ENCODE measurements around the gene GALNT10.

The GALNT10 gene

DNA sequence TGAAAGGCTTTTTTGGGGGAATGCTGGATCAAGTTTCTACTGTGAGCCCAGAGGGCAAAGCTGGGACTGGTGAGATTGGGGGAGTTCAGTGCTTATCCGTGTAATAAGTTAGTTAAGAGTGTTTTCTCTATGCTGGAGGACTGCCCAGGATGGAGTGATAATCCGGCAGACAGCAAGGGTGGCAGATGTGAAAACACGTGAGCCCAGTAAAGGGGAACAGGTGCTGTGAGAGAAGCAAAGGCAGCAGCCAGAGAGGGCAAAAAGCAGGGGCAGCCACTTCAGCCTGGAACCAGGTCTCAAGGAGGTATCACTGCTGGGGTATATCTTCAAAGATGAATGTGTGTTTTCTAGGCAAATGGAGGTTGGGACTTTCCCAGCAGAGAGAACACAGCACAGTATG is 53.9 kb downstream of the GALNT10 start:
- H3K4me3 ChIP-seq (ENCODE audit: low read length), result no peak overlapping the region
- TF ChIP-seq ZNF274 (IDR thresholded peaks at IDR 0.05; ENCODE audit: low read depth, low read length), result no peak

DNA sequence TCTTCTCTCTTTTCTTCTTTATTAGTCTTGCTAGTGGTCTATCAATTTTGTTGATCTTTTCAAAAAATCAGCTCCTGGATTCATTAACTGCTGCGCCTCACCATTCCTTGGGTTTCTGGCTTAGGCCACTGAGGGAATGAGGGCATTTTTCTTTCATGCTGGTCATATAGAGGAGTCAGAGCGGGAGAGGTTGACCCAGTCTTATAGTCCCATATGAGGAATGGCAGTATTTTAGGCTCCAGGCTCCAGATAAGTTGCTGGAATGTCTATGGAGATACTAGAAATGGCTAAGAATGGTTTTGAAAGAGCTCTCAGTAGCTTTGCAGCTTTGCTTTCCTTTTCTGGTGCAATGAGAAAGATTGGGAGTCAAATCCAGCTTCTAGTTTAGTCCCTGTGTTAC is 58.2 kb downstream of the GALNT10 start:
- TF ChIP-seq ZNF274 (IDR thresholded peaks at IDR 0.05; ENCODE audit: low read depth, low read length), result no peak
- no peak overlapping the region for H3K4me3 ChIP-seq (ENCODE audit: low read length)

DNA sequence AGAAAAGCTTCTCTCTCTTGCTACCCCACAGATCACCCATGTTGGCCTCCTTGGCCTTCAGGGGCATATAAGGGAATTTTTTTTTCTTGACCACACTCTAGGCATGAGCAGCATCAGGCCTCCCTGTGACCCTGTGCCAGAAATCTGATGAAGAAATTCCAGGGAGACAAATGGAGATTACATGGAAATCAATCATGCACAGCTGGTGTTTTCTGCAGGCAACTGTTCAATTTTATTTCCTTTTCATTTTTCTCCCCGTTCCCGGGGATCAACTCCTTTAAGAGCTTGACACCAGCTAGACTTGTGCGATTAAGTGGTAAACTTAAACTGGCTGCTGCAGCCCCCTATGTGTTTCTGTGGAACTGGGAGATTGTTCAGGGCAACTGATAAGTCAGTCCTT is 59.3 kb downstream of the GALNT10 start:
- TF ChIP-seq ZNF274 (IDR thresholded peaks at IDR 0.05; ENCODE audit: low read depth, low read length), result no peak
- no peak overlapping the region for H3K4me3 ChIP-seq (ENCODE audit: low read length)

DNA sequence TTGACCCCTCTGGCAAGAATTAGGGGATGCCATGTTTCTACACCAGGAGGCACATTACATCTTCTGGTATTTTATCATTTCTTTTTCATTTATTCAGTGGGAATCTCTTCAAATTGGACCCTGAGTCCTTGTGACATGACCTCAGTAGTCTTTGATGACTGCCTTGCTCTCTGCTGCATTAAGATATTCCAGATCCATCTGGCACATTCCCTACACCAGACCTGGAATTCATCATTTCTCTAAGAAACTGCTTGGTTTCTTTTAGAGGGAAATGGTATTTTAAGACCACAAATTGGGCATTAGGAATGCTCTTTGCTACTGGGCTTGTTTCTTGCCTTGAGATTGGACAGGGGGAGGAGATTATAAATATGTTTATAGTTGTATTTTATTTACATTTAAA is 61.0 kb downstream of the GALNT10 start:
- H3K4me3 ChIP-seq (ENCODE audit: low read length), result no peak overlapping the region
- TF ChIP-seq ZNF274 (IDR thresholded peaks at IDR 0.05; ENCODE audit: low read depth, low read length), result no peak

DNA sequence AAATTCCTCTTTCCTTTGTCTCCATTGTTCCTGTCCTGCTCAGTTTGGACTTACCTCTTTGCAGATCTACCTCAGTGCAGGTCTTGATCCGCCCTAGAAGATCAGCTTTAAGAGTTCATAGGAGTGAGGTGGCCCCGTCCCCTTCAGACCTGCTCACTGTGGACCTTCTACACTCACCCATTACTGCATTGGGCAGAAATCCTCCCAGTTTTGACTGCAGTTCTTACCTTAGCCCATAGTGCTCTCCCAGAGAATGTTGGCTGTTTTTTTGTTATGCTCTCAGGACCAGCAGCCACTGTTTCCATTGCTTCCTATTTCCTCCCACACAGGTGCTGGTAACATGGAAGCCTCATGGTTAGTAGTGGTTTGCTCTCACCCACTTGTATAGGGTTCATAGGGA is 63.3 kb downstream of the GALNT10 start:
- no peak for TF ChIP-seq ZNF274 (IDR thresholded peaks at IDR 0.05; ENCODE audit: low read depth, low read length)

DNA sequence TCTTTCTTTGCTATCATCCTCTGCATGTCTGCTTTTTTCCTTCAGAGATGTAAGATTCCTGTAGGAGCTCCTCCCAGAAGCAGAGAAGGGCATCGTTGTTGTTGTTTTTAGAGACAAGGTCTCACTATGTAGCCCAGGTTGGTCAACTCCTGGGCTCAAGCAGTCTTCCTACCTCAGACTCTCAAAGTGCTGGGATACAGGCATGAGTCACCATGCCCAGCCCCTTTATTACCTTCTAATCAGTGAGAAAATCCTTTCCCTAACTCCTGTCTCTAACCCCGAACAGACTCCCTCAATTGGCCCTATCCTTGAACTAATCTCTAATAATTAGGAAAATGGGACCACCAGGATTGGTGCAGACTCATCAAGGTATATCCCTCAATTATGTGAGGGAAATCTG is 64.4 kb downstream of the GALNT10 start:
- TF ChIP-seq ZNF274 (IDR thresholded peaks at IDR 0.05; ENCODE audit: low read depth, low read length), result no peak
- H3K4me3 ChIP-seq (ENCODE audit: low read length), result no peak overlapping the region

More for the DNA sequence above, 63.3 kb downstream of the GALNT10 start:
- no peak overlapping the region for H3K4me3 ChIP-seq (ENCODE audit: low read length)

DNA sequence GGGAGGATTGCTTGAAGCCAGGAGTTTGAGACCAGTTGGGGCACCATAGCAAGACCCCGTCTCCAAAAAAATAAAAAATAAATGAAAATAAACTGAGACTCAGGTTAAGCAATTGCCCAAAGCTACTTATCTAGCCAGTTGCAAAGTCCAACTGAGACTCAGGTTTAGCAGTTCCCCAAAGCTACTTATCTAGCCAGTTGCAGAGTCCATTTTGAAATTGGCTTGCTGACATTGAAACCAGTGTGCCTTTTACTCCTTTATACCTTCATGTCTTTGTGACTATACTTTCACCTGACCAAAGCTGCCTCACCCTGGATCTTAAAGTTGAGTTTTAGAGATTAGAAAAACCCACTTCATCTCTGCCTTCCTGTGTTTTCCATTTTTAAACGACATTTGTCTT is 66.5 kb downstream of the GALNT10 start:
- no peak for TF ChIP-seq ZNF274 (IDR thresholded peaks at IDR 0.05; ENCODE audit: low read depth, low read length)
- H3K4me3 ChIP-seq (ENCODE audit: low read length), result no peak overlapping the region

DNA sequence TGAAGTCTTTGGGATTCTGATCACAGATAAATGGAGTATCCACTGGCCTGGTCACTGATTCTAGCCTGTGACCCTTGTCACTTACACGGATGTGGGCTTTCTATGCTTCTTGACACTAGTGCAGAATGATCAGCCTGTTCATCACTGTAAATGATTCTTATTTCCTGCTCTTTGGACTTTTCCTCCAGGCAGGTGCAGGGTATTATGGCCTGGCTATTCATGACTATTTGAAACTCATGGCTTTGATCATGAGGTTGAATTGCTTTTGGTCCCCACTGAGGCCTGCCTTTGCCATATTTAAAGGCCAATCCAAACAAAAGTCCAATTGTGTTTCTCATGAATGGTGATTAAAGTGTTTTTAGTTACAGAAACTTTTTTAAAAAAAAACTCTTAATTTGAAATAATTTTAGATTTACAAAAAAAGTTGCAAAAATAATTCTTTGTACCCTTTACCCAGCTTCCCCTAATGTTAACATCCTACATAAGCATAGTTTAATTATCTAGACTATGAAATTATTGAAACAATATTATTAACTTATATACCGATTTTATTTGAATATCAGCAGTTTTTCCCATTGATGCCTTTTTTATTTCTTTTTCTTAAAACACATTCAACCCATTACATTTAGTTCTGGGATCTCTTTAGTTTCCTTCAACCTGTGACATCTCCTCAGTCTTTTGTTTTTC is 68.1 kb downstream of the GALNT10 start:
- H3K4me3 ChIP-seq (ENCODE audit: low read length), result no peak overlapping the region
- no peak for TF ChIP-seq ZNF274 (IDR thresholded peaks at IDR 0.05; ENCODE audit: low read depth, low read length)

DNA sequence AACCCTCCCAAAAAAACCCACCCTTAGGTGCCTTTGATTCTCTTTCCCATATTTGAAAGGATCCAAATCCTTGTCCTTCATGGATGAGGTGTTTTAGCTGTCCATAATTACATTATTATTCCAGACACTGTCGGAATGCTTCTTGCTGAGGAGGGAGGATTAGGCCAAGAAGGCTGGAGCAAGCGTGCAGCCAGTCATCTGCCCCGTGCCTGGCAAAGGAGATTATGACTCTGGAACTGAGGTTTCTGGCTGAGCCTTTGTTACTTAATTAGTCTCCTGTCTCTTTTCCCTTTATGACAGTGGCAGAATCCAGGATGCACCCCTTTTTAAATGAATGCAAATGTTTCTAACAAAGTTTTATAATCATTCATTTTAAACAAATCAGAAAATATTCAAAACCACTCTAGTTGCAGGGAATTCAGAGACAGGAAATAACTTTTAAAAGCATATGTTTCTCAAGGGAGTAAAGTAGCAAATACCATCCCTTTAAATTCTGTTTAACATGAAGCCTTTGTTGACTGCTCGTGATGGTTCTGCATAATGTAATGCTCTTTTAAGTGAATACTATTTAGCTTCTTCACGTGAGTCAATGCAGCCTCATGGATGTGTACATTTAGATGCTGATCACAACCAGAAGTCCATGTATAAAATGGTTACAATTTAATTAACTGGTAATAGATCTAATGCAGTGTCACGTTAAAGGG is 69.8 kb downstream of the GALNT10 start:
- TF ChIP-seq ZNF274 (IDR thresholded peaks at IDR 0.05; ENCODE audit: low read depth, low read length), result no peak
- no peak overlapping the region for H3K4me3 ChIP-seq (ENCODE audit: low read length)

DNA sequence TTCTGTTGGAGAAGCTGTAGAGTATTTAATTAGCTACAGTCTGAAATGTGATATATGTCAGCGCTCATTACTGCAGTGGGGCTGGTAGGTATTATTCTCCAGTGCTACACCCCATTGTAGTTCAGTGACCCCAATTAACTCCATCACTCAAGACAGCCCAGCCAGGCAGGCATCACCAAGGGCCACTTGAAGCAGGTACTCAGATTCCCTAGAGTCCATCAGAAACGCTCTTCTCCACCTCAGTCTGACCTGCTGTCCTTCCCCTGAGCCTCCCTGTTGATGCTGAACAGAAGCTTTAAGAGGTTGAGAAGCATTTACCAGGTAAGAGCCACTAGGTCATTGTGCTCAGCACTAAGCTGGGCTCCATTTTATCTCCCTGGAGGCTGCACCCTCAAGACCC is 71.8 kb downstream of the GALNT10 start:
- TF ChIP-seq ZNF274 (IDR thresholded peaks at IDR 0.05; ENCODE audit: low read depth, low read length), result no peak

DNA sequence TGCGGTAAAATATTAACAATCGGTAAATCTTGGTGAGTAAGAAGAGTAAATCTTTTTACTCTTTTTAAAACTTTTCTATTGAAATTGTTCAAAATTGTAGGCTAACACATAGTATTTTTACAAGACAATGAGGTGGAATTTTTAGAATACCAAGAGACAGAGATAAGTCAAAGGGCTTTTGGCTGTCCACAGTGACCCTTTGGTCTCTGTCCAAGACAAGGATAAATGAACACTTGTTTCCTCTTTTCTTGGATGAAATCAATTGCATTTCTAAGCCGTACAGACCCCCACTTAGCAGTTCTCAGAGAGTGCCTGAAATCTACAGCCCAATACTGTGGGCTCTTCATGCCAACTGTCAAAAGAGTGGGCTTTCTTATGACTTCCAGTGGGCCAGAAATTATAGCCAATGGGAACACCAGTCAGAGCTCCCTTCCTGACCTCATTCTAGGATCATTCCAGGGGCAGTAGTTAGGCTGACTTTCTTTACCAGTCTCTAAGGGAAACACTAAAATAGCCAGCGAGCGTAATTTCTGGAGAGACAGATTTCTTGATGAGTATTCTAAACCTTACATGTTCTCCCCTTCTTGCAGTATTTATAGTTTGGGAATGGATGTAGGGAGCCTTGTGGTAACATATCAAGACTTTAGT is 74.1 kb downstream of the GALNT10 start:
- no peak overlapping the region for H3K4me3 ChIP-seq (ENCODE audit: low read length)
- TF ChIP-seq ZNF274 (IDR thresholded peaks at IDR 0.05; ENCODE audit: low read depth, low read length), result no peak

More for the DNA sequence above, 71.8 kb downstream of the GALNT10 start:
- H3K4me3 ChIP-seq (ENCODE audit: low read length), result no peak overlapping the region

DNA sequence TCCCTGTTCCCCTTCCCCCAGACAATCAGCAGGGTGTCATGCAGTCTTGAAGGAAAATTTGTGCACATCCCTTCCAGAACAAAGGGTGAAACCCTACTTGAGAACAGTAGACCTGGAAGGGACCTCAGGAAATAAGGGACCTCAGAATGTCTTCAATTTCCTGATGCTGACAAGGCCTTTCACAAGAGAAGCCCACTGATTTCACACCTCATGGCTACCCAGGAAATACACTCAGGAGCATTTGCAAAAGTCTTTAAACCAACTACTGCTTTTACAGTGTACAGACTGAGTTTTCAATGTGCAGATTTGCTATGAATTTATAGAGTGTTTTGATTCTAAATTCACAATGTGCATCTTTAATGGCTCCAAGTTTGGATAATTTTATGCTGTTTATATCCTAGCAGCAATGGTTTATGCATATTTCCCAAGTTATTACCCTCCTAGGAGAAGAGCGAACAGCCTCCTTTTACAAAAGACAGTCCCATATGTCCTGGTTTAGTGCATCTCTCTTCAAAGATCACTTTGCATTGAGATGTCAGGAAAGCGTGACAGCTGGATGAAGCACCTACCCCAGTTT is 74.8 kb downstream of the GALNT10 start:
- TF ChIP-seq ZNF274 (IDR thresholded peaks at IDR 0.05; ENCODE audit: low read depth, low read length), result no peak

DNA sequence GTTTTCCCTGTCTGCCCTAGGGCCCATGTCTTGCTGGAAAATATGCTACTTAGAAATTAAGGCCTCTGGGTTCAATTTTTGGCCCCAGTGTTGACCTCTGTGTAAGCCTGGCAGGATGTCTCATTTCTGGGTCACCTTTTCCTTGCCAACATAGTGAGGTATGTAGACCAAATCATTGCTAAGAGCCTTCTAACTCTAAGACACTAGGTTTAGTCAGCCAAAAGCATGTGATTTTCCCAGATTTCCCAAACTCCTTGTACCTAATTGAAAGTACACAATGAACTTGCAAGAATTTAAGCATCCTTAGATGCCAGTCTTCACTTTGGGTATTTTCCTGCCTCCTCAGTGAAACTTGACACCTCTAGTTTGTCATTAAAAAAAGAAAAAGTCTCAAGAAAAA is 77.0 kb downstream of the GALNT10 start:
- H3K4me3 ChIP-seq (ENCODE audit: low read length), result no peak overlapping the region
- no peak for TF ChIP-seq ZNF274 (IDR thresholded peaks at IDR 0.05; ENCODE audit: low read depth, low read length)

More for the DNA sequence above, 74.8 kb downstream of the GALNT10 start:
- no peak overlapping the region for H3K4me3 ChIP-seq (ENCODE audit: low read length)

DNA sequence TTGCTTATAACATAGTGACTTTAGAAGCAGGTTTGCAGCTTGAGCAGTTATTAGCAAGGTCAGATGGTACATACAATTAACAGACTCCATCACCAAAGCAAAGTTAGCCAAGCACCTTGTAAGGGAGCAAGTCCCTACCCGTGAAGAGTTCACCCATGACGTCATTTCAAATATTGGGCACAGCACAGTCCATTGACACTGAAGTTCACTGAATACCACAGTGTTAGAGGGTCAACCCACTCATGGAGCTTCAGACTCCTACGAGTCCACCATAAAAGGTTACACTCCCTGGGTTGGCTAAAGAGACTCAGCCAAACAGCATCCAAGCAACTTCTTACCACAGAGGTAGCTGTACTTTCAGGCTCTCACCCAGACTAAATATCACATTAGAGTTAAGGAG is 77.5 kb downstream of the GALNT10 start:
- H3K4me3 ChIP-seq (ENCODE audit: low read length), result no peak overlapping the region
- TF ChIP-seq ZNF274 (IDR thresholded peaks at IDR 0.05; ENCODE audit: low read depth, low read length), result no peak

DNA sequence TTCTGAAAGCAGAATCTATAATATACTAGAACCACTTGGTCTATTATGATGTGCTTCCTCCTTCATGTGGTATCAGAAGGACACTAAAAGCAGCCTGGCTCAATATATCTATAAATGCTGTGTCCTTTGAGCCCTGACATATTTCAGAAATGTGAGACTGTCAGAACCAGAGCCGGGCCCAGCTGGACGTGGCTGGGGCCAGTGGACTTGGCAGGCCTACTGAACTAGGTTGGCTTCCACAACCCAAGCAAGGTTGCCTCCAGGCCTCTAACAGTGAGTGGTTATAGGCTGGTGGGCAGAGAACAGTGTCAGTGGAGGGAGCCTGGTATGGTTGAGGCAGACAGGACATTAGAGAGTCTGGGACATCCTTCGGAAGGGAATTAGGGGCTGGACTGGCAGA is 78.9 kb downstream of the GALNT10 start:
- no peak overlapping the region for H3K4me3 ChIP-seq (ENCODE audit: low read length)
- no peak for TF ChIP-seq ZNF274 (IDR thresholded peaks at IDR 0.05; ENCODE audit: low read depth, low read length)
